NB4 (cell line): Measurements from ENCODE around the gene RGR.

Source experiments
- CTCF ChIP-seq: IDR thresholded peaks from one replicate; pipeline ENCODE4 v1.5.1; 2012; ENCODE audit warnings: low read depth, low read length
- MAX ChIP-seq: IDR thresholded peaks from 2 replicates; pipeline ENCODE4 v1.6.1; 2011; ENCODE audit warnings: low read depth, low read length
- MYC ChIP-seq: IDR thresholded peaks from 2 replicates; pipeline ENCODE4 v1.6.1; 2011; ENCODE audit warnings: low read depth, low read length
- POLR2A ChIP-seq: IDR thresholded peaks from 2 replicates; pipeline ENCODE4 v1.6.1; 2011; ENCODE audit warnings: mild to moderate bottlenecking; ENCODE audit not compliant: insufficient read length; ENCODE audit errors: extremely low read depth

- TF ChIP-seq CTCF (no peak), POLR2A (no peak), MAX (no peak), MYC (no peak)
Measured at GRCh38 chr10:84233940-84234339, 10.9 kb upstream of the RGR start.
